Mesothelial cell of epicardium (in vitro differentiated cells): ENCODE measurements around the gene FGFR1OP2. TPM values are rescaled to one million over a fixed set of nuclear protein-coding genes. Genes with fewer than 3 reads are reported as not detected.
"Not testable (repeated sequence)": the region's sequence is repeated elsewhere in the genome, so short reads cannot be mapped to it uniquely, and the experiment has no call there.

Experiments used
- DNase-seq, 2 experiments: peaks; one replicate each; pipeline ENCODE4 v3.0.0; 2021; ENCODE audit warnings: low spot score in 2 of 2; ENCODE audit not compliant: unreplicated experiment in 2 of 2
- H3K27ac Mint-ChIP-seq: 2 replicates; pipeline ENCODE4 v1.8.0; 2021; ENCODE audit warnings: mixed read lengths
- H3K27me3 Mint-ChIP-seq: 2 replicates; pipeline ENCODE4 v1.8.0; 2021; ENCODE audit warnings: low read depth, mixed read lengths
- H3K36me3 Mint-ChIP-seq: 2 replicates; pipeline ENCODE4 v1.8.0; 2021; ENCODE audit warnings: mixed read lengths
- H3K4me1 Mint-ChIP-seq: 2 replicates; pipeline ENCODE4 v1.8.0; 2021; ENCODE audit warnings: mixed read lengths
- H3K4me3 Mint-ChIP-seq: 2 replicates; pipeline ENCODE4 v1.8.0; 2021; ENCODE audit warnings: mild to moderate bottlenecking, moderate library complexity, mixed read lengths
- H3K9me3 Mint-ChIP-seq: 2 replicates; pipeline ENCODE4 v1.8.0; 2021; ENCODE audit warnings: mixed read lengths
- CTCF ChIP-seq: fragments of 200-600 bp; sonication (generic); IDR thresholded peaks from one replicate; pipeline ENCODE4 v1.5.0; 2021; ENCODE audit warnings: antibody characterized with exemption; ENCODE audit not compliant: unreplicated experiment
- total RNA-seq: library from RNA; stranded (reverse); gene quantifications from 3 replicates; pipeline ENCODE4 v1.2.1, GENCODE V29; 2021

FGFR1OP2 gene
- 52.6 to 56.9 TPM (median 53.8 TPM) in 3 replicates for total RNA-seq

- no peak for TF ChIP-seq CTCF
- DNase-seq, result peak; percentile 98
- no peaks in the 10 kb centered on the region for H3K27me3 Mint-ChIP-seq
- H3K4me3 Mint-ChIP-seq, result peak within 1 kb of the TSS; percentile 95
- peaks cover 37% of the 10 kb centered on the region for H3K4me1 Mint-ChIP-seq
- no peaks in the 10 kb centered on the region for H3K9me3 Mint-ChIP-seq
- peaks cover 2% of the 10 kb centered on the region for H3K36me3 Mint-ChIP-seq
- H3K27ac Mint-ChIP-seq, result peak within 1 kb of the TSS; percentile 100
These were observed at the start of gene FGFR1OP2, which contains the start of gene INTS13 for GRCh38 chr12:26937863-26938700. TSS of gene FGFR1OP2 (plus strand) at chr12:26938470. CDS start at chr12:26954159, 15,689 bp downstream. TSS of gene INTS13 (minus strand) at chr12:26937981. CDS start at chr12:26936803, 1,178 bp downstream.

- Mint-ChIP-seq H3K27me3 (no peaks in the 10 kb centered on the region), H3K4me3 (no peak overlapping the region), H3K27ac (no peak overlapping the region), H3K9me3 (no peaks in the 10 kb centered on the region), H3K4me1 (no peaks in the 10 kb centered on the region), H3K36me3 (peaks cover 5% of the 10 kb centered on the region)
- no peak for DNase-seq
- no peak for TF ChIP-seq CTCF
These were observed 47.5 kb upstream of the FGFR1OP2 start for GRCh38 chr12:26890784-26891183.

GRCh38 chr12:26891704-26892103 lies 46.6 kb upstream of the FGFR1OP2 start:
- Mint-ChIP-seq H3K9me3 (no peaks in the 10 kb centered on the region), H3K36me3 (peaks cover 5% of the 10 kb centered on the region), H3K4me3 (no peak overlapping the region), H3K4me1 (no peaks in the 10 kb centered on the region), H3K27me3 (no peaks in the 10 kb centered on the region), H3K27ac (no peak overlapping the region)
- TF ChIP-seq CTCF, result no peak
- no peak for DNase-seq

GRCh38 chr12:26895672-26896071 lies 42.6 kb upstream of the FGFR1OP2 start:
- H3K27me3 Mint-ChIP-seq, result no peaks in the 10 kb centered on the region
- TF ChIP-seq CTCF, result no peak
- no peak overlapping the region for H3K27ac Mint-ChIP-seq
- peaks cover 24% of the 10 kb centered on the region for H3K36me3 Mint-ChIP-seq
- DNase-seq, result no peak
- no peaks in the 10 kb centered on the region for H3K4me1 Mint-ChIP-seq
- H3K9me3 Mint-ChIP-seq, result peaks cover 7% of the 10 kb centered on the region
- H3K4me3 Mint-ChIP-seq, result no peak overlapping the region

GRCh38 chr12:26896913-26897312 lies 41.4 kb upstream of the FGFR1OP2 start:
- TF ChIP-seq CTCF, result no peak
- DNase-seq, result no peak
- Mint-ChIP-seq H3K9me3 (peaks cover 17% of the 10 kb centered on the region), H3K4me1 (no peaks in the 10 kb centered on the region), H3K27ac (no peak overlapping the region), H3K27me3 (no peaks in the 10 kb centered on the region), H3K36me3 (peaks cover 36% of the 10 kb centered on the region), H3K4me3 (no peak overlapping the region)

GRCh38 chr12:26903396-26903795 lies 34.9 kb upstream of the FGFR1OP2 start:
- peaks cover 60% of the 10 kb centered on the region for H3K36me3 Mint-ChIP-seq
- not testable (repeated sequence) for H3K27ac Mint-ChIP-seq, DNase-seq, H3K4me1 Mint-ChIP-seq, H3K27me3 Mint-ChIP-seq, H3K4me3 Mint-ChIP-seq
- H3K9me3 Mint-ChIP-seq, result peaks cover 30% of the 10 kb centered on the region
